ENCODE data around the gene CCNYL1. TPM values are rescaled to one million over a fixed set of nuclear protein-coding genes. Genes with fewer than 3 reads are reported as not detected.

Gene CCNYL1
- total RNA-seq (2022; extraction: Qiagen RNA extraction), result 18.4 to 25.1 TPM (median 19.2 TPM) in 5 replicates

GRCh38 chr2:207710814-207711740 is at the start of gene CCNYL1:
CCNYL1 (plus strand) TSS chr2:207711640; CDS start chr2:207711897, 257 bp downstream.

Other genes with a start within 250 kb of the CCNYL1 start
- 18.2 to 27.3 TPM (median 20.6 TPM) in 5 replicates for gene CREB1, start 181.7 kb upstream of the CCNYL1 start, total RNA-seq (2022; extraction: Qiagen RNA extraction)
- gene METTL21A, start 86.2 kb upstream of the CCNYL1 start, total RNA-seq (2022; extraction: Qiagen RNA extraction), result 21.6 to 25.5 TPM (median 24.4 TPM) in 5 replicates
- gene FZD5, start 58.3 kb downstream of the CCNYL1 start, total RNA-seq (2022; extraction: Qiagen RNA extraction), result 2.9 to 3.5 TPM (median 3.3 TPM) in 5 replicates

All from A549 treated with Hydrocortisone at 1 μM for 4 hours (cell line).